ENCODE results near the gene SHQ1.

DNA sequence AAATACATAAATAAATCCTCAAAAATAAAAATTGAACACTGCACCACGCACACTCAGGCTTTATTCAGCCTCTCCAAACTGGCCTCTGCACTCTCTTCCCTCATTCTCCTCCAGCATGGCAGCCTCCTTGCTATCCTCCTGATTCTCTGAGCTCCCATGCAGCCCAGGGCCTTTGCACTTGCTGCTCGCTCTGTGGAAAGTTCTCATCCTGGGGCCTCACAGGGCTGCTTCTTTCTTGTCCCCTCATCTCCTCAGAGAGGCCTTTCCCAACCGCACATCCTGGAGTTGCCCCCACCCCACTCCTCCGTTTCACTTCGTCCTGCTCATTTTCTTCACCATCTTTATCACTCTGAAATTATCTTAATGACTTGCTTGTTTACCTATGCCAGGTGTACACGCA is 123.0 kb downstream of the SHQ1 start:
- TF ChIP-seq CTCF (conservative IDR thresholded peaks at IDR 0.05; ENCODE audit: low read length) (no peak), EZH2phosphoT487 (IDR thresholded peaks at IDR 0.05; ENCODE audit: borderline replicate concordance) (no peak)

All from Loucy (cell line).